Transverse colon (tissue), 3 donors: ENCODE measurements around the gene MORC4.

ENCODE experiments used
- POLR2A ChIP-seq: fragments of 450-650 bp; IDR thresholded peaks from one replicate; pipeline ENCODE4 v1.6.1; 2016; ENCODE audit warnings: antibody characterized with exemption, mild to moderate bottlenecking, moderate library complexity
- TF ChIP-seq, protein P1 (sequence below), 5 experiments: fragments of 200-600 bp in 3 of 5; fragments of 450-650 bp in 2 of 5; sonication (generic) in 3 of 5; IDR thresholded peaks; 1 replicate in 2 of 5; 2 replicates in 3 of 5; pipeline ENCODE4 v1.5.1; 2016 to 2017; ENCODE audit warnings: antibody characterized with exemption in 5 of 5, inconsistent platforms in 3 of 5, mild to moderate bottlenecking in 2 of 5, moderate library complexity in 1 of 5

DNA sequence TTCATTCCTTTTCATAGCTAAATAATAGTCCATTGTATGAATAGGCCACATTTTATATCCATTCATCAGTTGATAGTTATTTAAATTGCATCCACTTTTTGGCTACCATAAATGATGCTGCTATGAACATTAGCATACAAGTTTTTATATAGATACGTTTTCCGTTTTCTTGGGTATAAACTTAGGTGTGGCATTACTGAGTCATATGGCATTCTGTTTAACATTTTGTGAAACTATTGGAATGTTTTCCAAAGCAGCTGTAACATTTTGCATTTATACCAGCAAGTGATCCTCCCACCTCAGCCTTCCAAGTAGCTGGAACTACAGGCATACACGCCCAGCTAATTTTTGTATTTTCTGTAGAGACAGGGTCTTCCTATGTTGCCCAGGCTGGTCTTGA is 53.5 kb downstream of the MORC4 start:
- TF ChIP-seq, protein P1, sequence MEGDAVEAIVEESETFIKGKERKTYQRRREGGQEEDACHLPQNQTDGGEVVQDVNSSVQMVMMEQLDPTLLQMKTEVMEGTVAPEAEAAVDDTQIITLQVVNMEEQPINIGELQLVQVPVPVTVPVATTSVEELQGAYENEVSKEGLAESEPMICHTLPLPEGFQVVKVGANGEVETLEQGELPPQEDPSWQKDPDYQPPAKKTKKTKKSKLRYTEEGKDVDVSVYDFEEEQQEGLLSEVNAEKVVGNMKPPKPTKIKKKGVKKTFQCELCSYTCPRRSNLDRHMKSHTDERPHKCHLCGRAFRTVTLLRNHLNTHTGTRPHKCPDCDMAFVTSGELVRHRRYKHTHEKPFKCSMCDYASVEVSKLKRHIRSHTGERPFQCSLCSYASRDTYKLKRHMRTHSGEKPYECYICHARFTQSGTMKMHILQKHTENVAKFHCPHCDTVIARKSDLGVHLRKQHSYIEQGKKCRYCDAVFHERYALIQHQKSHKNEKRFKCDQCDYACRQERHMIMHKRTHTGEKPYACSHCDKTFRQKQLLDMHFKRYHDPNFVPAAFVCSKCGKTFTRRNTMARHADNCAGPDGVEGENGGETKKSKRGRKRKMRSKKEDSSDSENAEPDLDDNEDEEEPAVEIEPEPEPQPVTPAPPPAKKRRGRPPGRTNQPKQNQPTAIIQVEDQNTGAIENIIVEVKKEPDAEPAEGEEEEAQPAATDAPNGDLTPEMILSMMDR (IDR thresholded peaks at IDR 0.05): no peak
- TF ChIP-seq POLR2A: no peak
